LNCaP clone FGC (cell line): Measurements from ENCODE around the gene DHX8.

Experiments used
- DNase-seq: peaks from one replicate; pipeline ENCODE4 v3.0.0-alpha.2; 2011; ENCODE audit warnings: low read depth
- H3K4me3 ChIP-seq: 2 replicates; pipeline ENCODE4 v1.5.1; 2011; ENCODE audit warnings: mild to moderate bottlenecking, low read depth, low read length, control low read depth
- TF ChIP-seq, protein P1 (sequence below): IDR thresholded peaks from 2 replicates; pipeline ENCODE4 v1.5.1; 2012; ENCODE audit warnings: mild to moderate bottlenecking; ENCODE audit not compliant: control insufficient read depth, insufficient read depth; ENCODE audit errors: extremely low read depth

Gene DHX8

DNA sequence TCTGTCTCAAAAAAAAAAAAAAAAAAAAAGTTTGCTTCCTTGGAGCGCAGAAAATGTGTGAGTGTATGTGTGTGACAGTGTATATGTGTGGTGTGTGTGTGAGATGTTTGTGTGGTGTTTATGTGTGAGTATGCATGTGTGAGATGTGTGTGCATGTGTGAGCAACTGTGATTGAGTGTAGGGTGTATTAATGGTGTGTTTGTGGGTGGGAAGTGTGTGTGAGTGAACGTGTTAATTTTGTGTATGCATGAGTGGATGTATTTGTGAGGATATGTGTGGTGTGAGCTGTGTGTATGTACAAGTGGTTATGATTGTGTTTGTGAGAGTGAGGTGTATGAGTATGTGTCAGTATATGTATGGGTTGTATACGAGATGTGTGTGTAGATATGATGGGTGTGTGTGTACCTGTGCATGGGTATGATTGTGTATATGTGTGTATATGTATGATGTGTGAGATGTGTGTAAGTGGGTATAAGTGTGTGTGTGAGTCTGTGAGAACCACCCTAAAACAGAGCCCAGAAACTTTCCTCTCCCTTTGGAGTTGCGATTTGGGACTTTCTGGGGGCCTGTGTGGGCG lies 84.8 kb downstream of the DHX8 start:
- DNase-seq, result no peak
- TF ChIP-seq, protein P1, sequence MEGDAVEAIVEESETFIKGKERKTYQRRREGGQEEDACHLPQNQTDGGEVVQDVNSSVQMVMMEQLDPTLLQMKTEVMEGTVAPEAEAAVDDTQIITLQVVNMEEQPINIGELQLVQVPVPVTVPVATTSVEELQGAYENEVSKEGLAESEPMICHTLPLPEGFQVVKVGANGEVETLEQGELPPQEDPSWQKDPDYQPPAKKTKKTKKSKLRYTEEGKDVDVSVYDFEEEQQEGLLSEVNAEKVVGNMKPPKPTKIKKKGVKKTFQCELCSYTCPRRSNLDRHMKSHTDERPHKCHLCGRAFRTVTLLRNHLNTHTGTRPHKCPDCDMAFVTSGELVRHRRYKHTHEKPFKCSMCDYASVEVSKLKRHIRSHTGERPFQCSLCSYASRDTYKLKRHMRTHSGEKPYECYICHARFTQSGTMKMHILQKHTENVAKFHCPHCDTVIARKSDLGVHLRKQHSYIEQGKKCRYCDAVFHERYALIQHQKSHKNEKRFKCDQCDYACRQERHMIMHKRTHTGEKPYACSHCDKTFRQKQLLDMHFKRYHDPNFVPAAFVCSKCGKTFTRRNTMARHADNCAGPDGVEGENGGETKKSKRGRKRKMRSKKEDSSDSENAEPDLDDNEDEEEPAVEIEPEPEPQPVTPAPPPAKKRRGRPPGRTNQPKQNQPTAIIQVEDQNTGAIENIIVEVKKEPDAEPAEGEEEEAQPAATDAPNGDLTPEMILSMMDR, result no peak
- H3K4me3 ChIP-seq, result no peak overlapping the region

DNA sequence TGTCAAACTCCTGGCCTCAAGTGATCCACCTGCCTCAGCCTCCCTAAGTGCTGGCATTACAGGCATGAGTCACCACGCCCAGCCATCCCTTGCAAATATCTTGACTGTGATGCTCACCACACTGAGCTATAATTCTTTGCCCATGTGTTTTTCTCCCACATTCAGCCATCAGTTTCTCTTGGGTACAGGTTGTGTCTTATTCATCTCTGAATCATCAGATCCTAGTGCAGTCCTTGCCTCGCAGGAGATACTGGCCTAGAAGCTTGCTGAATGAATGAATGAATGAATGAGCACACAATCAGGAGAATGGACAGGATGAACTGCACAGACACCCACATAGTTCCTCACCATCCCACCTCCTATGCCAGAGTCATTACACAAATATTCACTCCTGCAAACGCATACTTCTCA lies 86.7 kb downstream of the DHX8 start:
- DNase-seq, result no peak
- H3K4me3 ChIP-seq, result no peak overlapping the region
- TF ChIP-seq, protein P1, result no peak

GRCh38 chr17:43572368-43572980 lies 88.7 kb downstream of the DHX8 start:
- DNase-seq, result no peak
- no peak overlapping the region for H3K4me3 ChIP-seq
- TF ChIP-seq, protein P1, result no peak

DNA sequence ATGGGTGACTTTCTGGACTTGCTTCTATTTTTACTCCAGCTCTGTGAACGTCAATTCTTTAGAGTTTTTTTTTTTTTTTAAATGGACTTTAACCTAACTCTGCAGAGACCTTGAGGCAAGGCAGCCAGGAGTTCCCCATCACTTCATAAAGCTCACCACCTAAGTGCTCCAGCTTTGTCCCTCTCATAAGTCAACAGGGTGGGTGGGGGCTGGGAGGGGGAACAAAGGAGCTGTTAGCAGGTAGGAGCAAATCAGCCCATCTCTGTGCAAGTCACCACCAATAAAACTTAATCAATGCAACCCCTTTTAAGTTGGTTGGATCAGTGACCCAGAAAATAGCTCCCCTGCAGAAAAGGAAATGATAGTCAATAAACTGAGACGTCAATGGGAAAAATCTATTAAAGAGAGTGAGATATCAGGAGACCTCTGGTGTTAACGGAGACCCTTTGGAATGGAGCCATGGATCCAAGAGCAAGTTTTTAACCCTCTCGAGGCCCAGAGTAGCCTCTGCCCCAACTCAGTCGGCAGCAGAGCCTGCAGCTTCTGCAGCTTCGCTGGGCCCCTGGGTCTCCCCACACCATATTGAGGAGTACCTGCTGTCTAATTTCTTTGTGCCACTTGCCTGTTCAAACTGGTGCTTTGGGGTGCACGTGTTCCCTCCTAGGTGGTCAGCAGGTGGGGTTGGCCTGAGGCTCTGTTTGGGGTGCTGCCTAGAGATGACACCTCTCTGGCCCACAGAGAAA lies 90.0 kb downstream of the DHX8 start:
- TF ChIP-seq, protein P1, result no peak
- DNase-seq, result no peak
- no peak overlapping the region for H3K4me3 ChIP-seq

- DNase-seq, result no peak
- H3K4me3 ChIP-seq, result no peak overlapping the region
- TF ChIP-seq, protein P1, result no peak
Measured at GRCh38 chr17:43574348-43574747, 90.6 kb downstream of the DHX8 start.

- H3K4me3 ChIP-seq, result no peak overlapping the region
- TF ChIP-seq, protein P1, result no peak
- no peak for DNase-seq
Measured at GRCh38 chr17:43574896-43575525, 91.2 kb downstream of the DHX8 start.
